ENCODE data around the gene CCNB1. TPM values are rescaled to one million over a fixed set of nuclear protein-coding genes. Genes with fewer than 3 reads are reported as not detected.

The CCNB1 gene
- total RNA-seq, 1 experiment from 2014 or later, result 281 TPM

GRCh38 chr5:69202497-69202896 is 35.5 kb downstream of the CCNB1 start (continued):
- TF ChIP-seq YY1 (IDR thresholded peaks at IDR 0.05; ENCODE audit: extremely low read depth, insufficient replicate concordance, low read depth, low read length) (no peak), EZH2phosphoT487 (IDR thresholded peaks at IDR 0.05; ENCODE audit: borderline replicate concordance) (no peak), POLR2AphosphoS5 (IDR thresholded peaks at IDR 0.05; ENCODE audit: low read depth, low read length) (no peak), RAD21 (IDR thresholded peaks at IDR 0.05; ENCODE audit: low read depth) (no peak), ATF3 (IDR thresholded peaks at IDR 0.05) (no peak), ZNF274 (IDR thresholded peaks at IDR 0.05; ENCODE audit: low read depth, low read length) (no peak), EGR1 (IDR thresholded peaks at IDR 0.05; ENCODE audit: low read depth) (no peak), SIN3A (IDR thresholded peaks at IDR 0.05; ENCODE audit: low read depth) (no peak), CBX3 (IDR thresholded peaks at IDR 0.05; ENCODE audit: low read depth) (no peak), SRF (IDR thresholded peaks at IDR 0.05; ENCODE audit: low read depth) (no peak)

- intact Hi-C loops (cut with micrococcal nuclease), result no loop called here
- Histone ChIP-seq H4K20me1 (ENCODE audit: insufficient read depth) (no peaks in the 10 kb centered on the region; the same call in 1 of the 2 replicates), H3K79me2 (ENCODE audit: insufficient read depth, low read length) (no peaks in the 10 kb centered on the region), H3K27ac (ENCODE audit: low read depth, low read length) (peak overlapping the region; percentile 44), H3K4me2 (ENCODE audit: low read length) (peak overlapping the region; percentile 73), H3K9ac (ENCODE audit: low read length) (peak overlapping the region; percentile 27; the same call in 1 of the 2 replicates), H3K36me3 (ENCODE audit: control insufficient read depth in 1 of 2, insufficient read depth in 2 of 2, low read length in 2 of 2) (peaks cover 0 to 9% of the 10 kb centered on the region in 2 experiments; a peak in 2 of 4 replicates), H3K9me3 (ENCODE audit: control insufficient read depth in 1 of 2, insufficient read depth in 1 of 2, low read depth in 1 of 2, low read length in 2 of 2) (no peaks in the 10 kb centered on the region), H3K9me2 (ENCODE audit: insufficient read depth) (no peaks in the 10 kb centered on the region), H3K27me3 (ENCODE audit: insufficient read depth, low read length) (no peaks in the 10 kb centered on the region), H3K4me1 (ENCODE audit: control insufficient read depth in 1 of 2, insufficient read depth in 2 of 2, low read length in 2 of 2) (peaks cover 12 to 17% of the 10 kb centered on the region in 2 experiments), H2AFZ (ENCODE audit: low read depth, low read length, poor library complexity, severe bottlenecking) (no peak overlapping the region), H3K4me3 (replicated peaks in 1 of 2; ENCODE audit: low read depth in 1 of 2, low read length in 2 of 2) (peak overlapping the region in 1 of 2 experiments; percentile 25; a peak in 2 of 4 replicates)
- ChIA-PET RAD21 (ENCODE audit: low non-redundant PET in 1 of 2, low total read pairs in 2 of 2, uncharacterized antibody in 2 of 2, unreplicated experiment in 2 of 2) (no interaction called here), CTCF (no interaction called here), POLR2A (no interaction called here)
- BruUV-seq (replicated peaks), result no TSS peak
- DNase-seq (ENCODE audit: low read depth, low spot score), result peak; percentile 50
- TF ChIP-seq SRF (IDR thresholded peaks at IDR 0.05; ENCODE audit: low read depth) (no peak), EZH2phosphoT487 (IDR thresholded peaks at IDR 0.05; ENCODE audit: borderline replicate concordance) (no peak), CBX3 (IDR thresholded peaks at IDR 0.05; ENCODE audit: low read depth) (0 out of 2 replicates have a peak, but pooled peaks have one; percentile 12), FOSL1 (IDR thresholded peaks at IDR 0.05; ENCODE audit: low read depth) (peak; percentile 58), ZNF274 (IDR thresholded peaks at IDR 0.05; ENCODE audit: low read depth, low read length) (no peak), JUND (IDR thresholded peaks at IDR 0.05) (peak; percentile 49), EGR1 (IDR thresholded peaks at IDR 0.05; ENCODE audit: low read depth) (no peak), TCF7L2 (IDR thresholded peaks at IDR 0.05; ENCODE audit: borderline replicate concordance, extremely low read depth, insufficient read depth, insufficient read length) (no peak), MAX (IDR thresholded peaks at IDR 0.05) (no peak), SIN3A (IDR thresholded peaks at IDR 0.05; ENCODE audit: low read depth) (no peak), ZBTB33 (IDR thresholded peaks at IDR 0.05; ENCODE audit: extremely low read depth, insufficient replicate concordance, low read length) (no peak), CEBPB (IDR thresholded peaks at IDR 0.05; ENCODE audit: low read depth) (peak; percentile 41; the same call in 1 of the 2 replicates)
- peak; percentile 92 for ATAC-seq
Observed at GRCh38 chr5:69206528-69207190, 39.7 kb downstream of the CCNB1 start.

Measured in HCT116 (cell line).